ENCODE data around the gene BAHD1. TPM values are rescaled to one million over a fixed set of nuclear protein-coding genes. Genes with fewer than 3 reads are reported as not detected.

BAHD1 gene
- total and polyA plus RNA-seq, 2 experiments from 2014 or later = 13.9 to 17.2 TPM

- no peaks in the 10 kb centered on the region for H3K79me2 ChIP-seq
- WGBS (ENCODE audit: low lambda C conversion rate, missing lambda C conversion rate) = 95% methylated on average over 10 of the region's 10 CpGs
- TF ChIP-seq EZH2 (IDR thresholded peaks at IDR 0.05; ENCODE audit: borderline replicate concordance) (no peak), CTCF (IDR thresholded peaks at IDR 0.05; ENCODE audit: poor library complexity) (no peak), EZH2phosphoT487 (IDR thresholded peaks at IDR 0.05; ENCODE audit: low read depth, severe bottlenecking, unreplicated experiment) (no peak)
Measured at GRCh38 chr15:40415226-40415625, 25.5 kb upstream of the BAHD1 start.

DNA sequence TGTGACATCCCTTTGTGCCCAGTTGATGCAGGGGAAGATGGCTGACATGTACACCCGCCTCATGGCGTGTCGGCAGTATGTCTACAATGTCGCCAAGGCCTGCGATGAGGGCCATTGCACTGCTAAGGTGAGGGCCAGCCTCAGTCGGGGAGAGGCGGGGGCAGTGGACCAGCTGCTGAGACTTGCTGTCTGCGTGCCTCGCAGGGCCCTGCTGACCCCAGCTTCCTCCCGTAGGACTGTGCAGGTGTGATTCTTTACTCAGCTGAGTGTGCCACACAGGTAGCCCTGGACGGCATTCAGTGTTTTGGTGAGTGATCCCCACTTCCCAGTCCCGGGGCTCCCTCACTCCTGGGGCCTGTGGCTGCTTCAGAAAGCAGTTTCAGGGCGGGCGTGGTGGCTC is 24.7 kb upstream of the BAHD1 start:
- Histone ChIP-seq H3K27me3 (no peaks in the 10 kb centered on the region), H3K4me3 (no peak overlapping the region), H3K9me2 (replicated peaks; ENCODE audit: insufficient read depth) (no peaks in the 10 kb centered on the region), H4K20me1 (ENCODE audit: insufficient read depth, poor library complexity, severe bottlenecking) (no peaks in the 10 kb centered on the region), H3K36me3 (replicated peaks; ENCODE audit: insufficient read depth, low read depth) (no peaks in the 10 kb centered on the region), H3K9me3 (ENCODE audit: low read depth) (no peaks in the 10 kb centered on the region), H3K79me2 (no peaks in the 10 kb centered on the region), H3K4me1 (ENCODE audit: insufficient read depth) (no peaks in the 10 kb centered on the region), H3K4me2 (no peak overlapping the region), H2AFZ (no peak overlapping the region), H3K27ac (no peak overlapping the region)
- TF ChIP-seq EZH2phosphoT487 (IDR thresholded peaks at IDR 0.05; ENCODE audit: low read depth, severe bottlenecking, unreplicated experiment) (no peak), EZH2 (IDR thresholded peaks at IDR 0.05; ENCODE audit: borderline replicate concordance) (no peak), CTCF (IDR thresholded peaks at IDR 0.05; ENCODE audit: poor library complexity) (no peak)
- WGBS (ENCODE audit: low lambda C conversion rate, missing lambda C conversion rate) = 94% methylated on average over 14 of the region's 14 CpGs
- no peak for DNase-seq (ENCODE audit: low spot score)

More at GRCh38 chr15:40415226-40415625, 25.5 kb upstream of the BAHD1 start:
- Histone ChIP-seq H3K9me3 (ENCODE audit: low read depth) (no peaks in the 10 kb centered on the region), H3K27me3 (no peaks in the 10 kb centered on the region), H4K20me1 (ENCODE audit: insufficient read depth, poor library complexity, severe bottlenecking) (no peaks in the 10 kb centered on the region), H3K4me3 (no peak overlapping the region), H2AFZ (no peak overlapping the region), H3K36me3 (replicated peaks; ENCODE audit: insufficient read depth, low read depth) (no peaks in the 10 kb centered on the region), H3K9me2 (replicated peaks; ENCODE audit: insufficient read depth) (no peaks in the 10 kb centered on the region), H3K4me1 (ENCODE audit: insufficient read depth) (no peaks in the 10 kb centered on the region), H3K4me2 (no peak overlapping the region), H3K27ac (no peak overlapping the region)
- DNase-seq (ENCODE audit: low spot score) = no peak

GRCh38 chr15:40418126-40418525 is 22.6 kb upstream of the BAHD1 start:
- no peak overlapping the region for H2AFZ ChIP-seq
- H3K27me3 ChIP-seq = no peaks in the 10 kb centered on the region
- no peak for DNase-seq (ENCODE audit: low spot score)
- H4K20me1 ChIP-seq (ENCODE audit: insufficient read depth, poor library complexity, severe bottlenecking) = no peaks in the 10 kb centered on the region
- peaks cover 5% of the 10 kb centered on the region for H3K4me1 ChIP-seq (ENCODE audit: insufficient read depth)
- H3K9me2 ChIP-seq (replicated peaks; ENCODE audit: insufficient read depth) = no peaks in the 10 kb centered on the region
- TF ChIP-seq CTCF (IDR thresholded peaks at IDR 0.05; ENCODE audit: poor library complexity) (no peak), EZH2 (IDR thresholded peaks at IDR 0.05; ENCODE audit: borderline replicate concordance) (no peak), EZH2phosphoT487 (IDR thresholded peaks at IDR 0.05; ENCODE audit: low read depth, severe bottlenecking, unreplicated experiment) (no peak)
- no peak overlapping the region for H3K4me2 ChIP-seq
- H3K9me3 ChIP-seq (ENCODE audit: low read depth) = no peaks in the 10 kb centered on the region
- H3K79me2 ChIP-seq = no peaks in the 10 kb centered on the region
- 95% methylated on average over 10 of the region's 10 CpGs for WGBS (ENCODE audit: low lambda C conversion rate, missing lambda C conversion rate)
- H3K27ac ChIP-seq = no peak overlapping the region
- no peaks in the 10 kb centered on the region for H3K36me3 ChIP-seq (replicated peaks; ENCODE audit: insufficient read depth, low read depth)
- H3K4me3 ChIP-seq = no peak overlapping the region
